GM10266 (cell line): ENCODE data around the gene SOX5.

Source experiments
- DNase-seq: peaks from one replicate; pipeline ENCODE4 v3.0.0; 2012; ENCODE audit errors: extremely low spot score
- CTCF ChIP-seq: IDR thresholded peaks from 2 replicates; pipeline ENCODE4 v1.5.1; 2012; ENCODE audit warnings: mild to moderate bottlenecking, low read depth; ENCODE audit not compliant: control insufficient read depth, insufficient read depth; ENCODE audit errors: missing control alignments

SOX5 gene

GRCh38 chr12:23950775-23951451 lies 1.4 kb upstream of the SOX5 start:
- TF ChIP-seq CTCF = no peak
- no peak for DNase-seq

- no peak for DNase-seq
- no peak for TF ChIP-seq CTCF
Measured at GRCh38 chr12:23950210-23950774, 822 bp upstream of the SOX5 start.

GRCh38 chr12:23948291-23948690 lies 1.2 kb downstream of the SOX5 start:
- no peak for TF ChIP-seq CTCF
- no peak for DNase-seq

GRCh38 chr12:23947395-23947794 lies 2.1 kb downstream of the SOX5 start:
- TF ChIP-seq CTCF = no peak
- DNase-seq = no peak

GRCh38 chr12:23945249-23945648 lies 4.2 kb downstream of the SOX5 start:
- TF ChIP-seq CTCF = no peak
- DNase-seq = no peak

GRCh38 chr12:23944067-23944466 lies 5.4 kb downstream of the SOX5 start:
- no peak for TF ChIP-seq CTCF
- DNase-seq = no peak

GRCh38 chr12:23942841-23943240 lies 6.6 kb downstream of the SOX5 start:
- TF ChIP-seq CTCF = no peak
- no peak for DNase-seq
